Forelimb muscle (tissue), 1 donor: Measurements from ENCODE around the gene TLR8. TPM values are rescaled to one million over a fixed set of nuclear protein-coding genes. Genes with fewer than 3 reads are reported as not detected.
"Not testable (repeated sequence)": the region's sequence is repeated elsewhere in the genome, so short reads cannot be mapped to it uniquely, and the experiment has no call there.

Source experiments
- DNase-seq: peaks from one replicate; pipeline ENCODE4 v3.0.0-alpha.2; 2013; ENCODE audit warnings: low read depth
- polyA plus RNA-seq: library from polyadenylated mRNA; unstranded; fragments of 120-200 nt; gene quantifications from one replicate; pipeline ENCODE4 v1.2.1, GENCODE V29; 2013; ENCODE audit not compliant: insufficient read length

The TLR8 gene
- polyA plus RNA-seq, 1 donor: 0.20 TPM

DNA sequence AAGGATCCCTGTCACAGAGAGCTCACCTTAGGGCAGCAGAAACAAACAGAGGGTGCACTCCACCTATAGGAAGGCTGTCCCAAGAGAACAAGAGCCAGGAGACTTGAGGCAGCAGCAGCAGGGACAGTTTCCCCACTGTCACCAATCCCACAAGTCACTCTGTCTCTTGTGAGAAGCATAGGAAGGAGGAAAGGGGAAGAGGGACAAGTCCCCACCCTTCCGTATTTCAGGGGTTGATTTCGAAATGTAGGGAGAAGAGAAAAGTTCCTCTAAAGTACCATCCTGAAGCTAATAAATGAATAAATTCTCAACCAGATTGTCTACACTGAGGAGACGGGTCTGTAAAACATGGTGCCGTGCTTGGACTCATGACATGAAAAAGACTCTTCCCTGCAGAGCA lies 9.5 kb upstream of the TLR8 start:
- no peak for DNase-seq

DNA sequence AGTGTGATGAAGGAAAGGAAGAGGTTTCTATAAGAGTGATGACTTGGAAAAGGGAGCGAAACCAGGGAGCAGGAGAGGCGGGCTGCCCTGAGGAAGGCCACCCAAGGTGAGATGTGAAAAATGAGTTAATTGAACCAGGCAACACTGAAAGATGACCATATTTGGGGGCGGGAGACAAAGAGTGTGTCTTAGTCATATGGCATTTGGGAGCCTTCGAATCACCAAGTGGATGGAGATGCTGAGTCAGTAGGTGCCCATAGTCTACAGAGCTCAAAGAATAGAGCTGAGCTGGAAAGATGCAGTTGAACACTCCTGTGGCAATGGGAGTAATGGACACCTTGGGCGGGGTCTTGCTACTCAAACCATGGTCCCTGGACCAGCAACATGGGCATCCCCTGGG lies 8.3 kb upstream of the TLR8 start:
- DNase-seq: no peak

DNA sequence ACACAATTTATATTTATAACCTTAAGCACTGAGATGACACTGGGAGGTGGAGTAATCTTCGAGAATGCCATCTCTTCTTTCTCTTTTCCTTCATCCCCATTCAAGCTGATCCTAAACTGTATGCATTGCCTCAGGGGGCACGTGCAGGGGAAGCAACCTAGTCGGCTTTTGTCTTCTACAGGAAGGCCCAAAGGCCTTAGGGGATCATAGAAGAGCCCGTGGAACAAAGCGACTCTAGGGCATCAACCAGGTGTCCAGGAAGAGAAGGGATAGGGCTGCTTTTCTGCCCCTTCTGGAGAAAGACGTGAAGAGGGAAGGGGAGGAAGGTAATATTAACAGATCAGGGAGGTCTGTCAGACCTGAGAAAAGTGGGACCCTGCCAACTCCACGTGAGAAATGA lies 6.9 kb upstream of the TLR8 start:
- no peak for DNase-seq

DNA sequence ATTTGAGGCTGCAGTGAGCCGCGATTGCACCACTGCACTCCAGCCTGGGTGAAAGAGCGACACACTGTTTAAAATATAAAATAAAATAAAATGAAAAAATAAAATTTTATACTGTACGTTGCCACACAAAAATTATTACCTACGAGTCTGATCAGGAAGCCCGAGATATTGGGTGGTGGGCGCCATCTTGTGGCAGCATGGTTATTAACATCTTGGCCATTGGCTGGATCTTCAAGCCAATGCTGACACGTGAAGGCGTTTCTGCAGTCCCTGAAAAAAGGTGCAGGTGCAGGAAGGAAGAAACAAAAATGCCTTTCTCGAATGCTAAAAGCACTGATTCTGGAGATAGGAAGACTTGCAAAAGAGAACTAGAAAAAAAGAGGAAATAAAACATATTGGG lies 4.9 kb upstream of the TLR8 start:
- DNase-seq: no peak

DNA sequence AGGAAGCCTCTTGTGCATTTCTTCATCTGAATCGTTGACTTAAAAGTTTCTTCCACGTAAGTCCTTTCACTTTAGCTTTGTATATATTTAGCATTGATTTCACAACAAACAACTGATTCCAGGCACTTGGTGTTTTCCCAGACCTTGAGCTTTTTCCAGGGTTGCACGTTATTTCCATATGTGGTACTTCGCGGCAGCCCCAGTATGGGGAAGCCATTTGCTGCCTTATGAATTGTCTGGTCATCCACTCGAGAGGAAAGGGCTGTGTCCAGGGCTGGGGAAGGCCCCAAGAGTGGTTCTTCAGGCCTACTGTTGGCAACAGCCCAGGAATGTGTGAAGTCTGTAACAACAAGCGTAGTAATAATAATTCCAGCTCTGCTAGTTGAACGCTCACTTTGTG lies 2.8 kb upstream of the TLR8 start:
- DNase-seq: no peak

DNA sequence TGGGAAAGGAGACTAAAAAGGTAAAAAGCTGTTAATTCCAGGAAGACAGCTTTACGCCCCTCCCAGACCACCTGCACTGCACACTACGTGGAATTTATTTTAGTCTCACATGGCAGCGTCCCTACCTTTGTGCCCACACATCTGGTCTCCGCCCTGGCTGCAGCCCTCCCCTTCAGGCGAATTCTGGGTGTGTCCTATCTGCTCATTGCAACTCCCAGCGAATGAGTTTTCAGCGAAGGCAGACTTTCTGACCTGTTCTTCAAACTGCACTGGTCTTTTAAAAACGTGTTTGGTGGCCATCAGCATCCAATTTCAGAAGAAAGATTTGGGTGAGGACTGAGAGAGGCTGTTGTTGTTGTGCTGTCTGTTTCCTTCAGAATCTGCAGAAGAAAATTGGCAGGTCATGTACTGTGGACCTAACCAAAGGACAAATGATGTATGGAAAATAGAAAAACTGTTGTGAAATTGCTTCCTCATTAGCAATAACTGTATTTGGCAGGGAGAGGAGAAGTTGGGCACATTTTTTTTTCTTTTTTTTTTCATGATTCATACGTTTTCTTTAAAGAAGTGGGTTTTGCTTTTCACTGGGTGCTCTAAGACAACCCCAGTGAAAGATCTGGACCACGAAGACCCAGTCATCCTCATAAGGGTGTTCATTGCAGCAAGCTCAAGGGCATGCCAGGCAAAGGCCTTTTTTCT lies 4.2 kb downstream of the TLR8 start:
- DNase-seq: no peak

DNA sequence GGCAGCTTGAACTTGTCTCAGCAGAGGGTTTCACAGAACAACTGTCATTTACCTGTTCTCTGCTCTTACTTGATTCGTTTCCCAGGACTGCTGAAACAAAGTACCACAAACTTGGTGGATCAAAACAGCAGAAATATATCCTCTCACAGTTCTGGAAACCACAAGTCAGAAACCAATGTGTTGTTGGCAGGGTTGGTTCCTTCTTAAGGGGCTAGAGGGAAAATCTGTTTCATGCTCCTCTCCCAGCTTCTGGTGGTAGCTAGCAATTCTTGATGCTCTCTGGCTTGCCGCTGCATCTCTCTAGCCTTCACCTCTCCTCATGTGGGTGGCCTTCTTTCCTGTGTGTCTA lies 4.7 kb downstream of the TLR8 start:
- no peak for DNase-seq

DNA sequence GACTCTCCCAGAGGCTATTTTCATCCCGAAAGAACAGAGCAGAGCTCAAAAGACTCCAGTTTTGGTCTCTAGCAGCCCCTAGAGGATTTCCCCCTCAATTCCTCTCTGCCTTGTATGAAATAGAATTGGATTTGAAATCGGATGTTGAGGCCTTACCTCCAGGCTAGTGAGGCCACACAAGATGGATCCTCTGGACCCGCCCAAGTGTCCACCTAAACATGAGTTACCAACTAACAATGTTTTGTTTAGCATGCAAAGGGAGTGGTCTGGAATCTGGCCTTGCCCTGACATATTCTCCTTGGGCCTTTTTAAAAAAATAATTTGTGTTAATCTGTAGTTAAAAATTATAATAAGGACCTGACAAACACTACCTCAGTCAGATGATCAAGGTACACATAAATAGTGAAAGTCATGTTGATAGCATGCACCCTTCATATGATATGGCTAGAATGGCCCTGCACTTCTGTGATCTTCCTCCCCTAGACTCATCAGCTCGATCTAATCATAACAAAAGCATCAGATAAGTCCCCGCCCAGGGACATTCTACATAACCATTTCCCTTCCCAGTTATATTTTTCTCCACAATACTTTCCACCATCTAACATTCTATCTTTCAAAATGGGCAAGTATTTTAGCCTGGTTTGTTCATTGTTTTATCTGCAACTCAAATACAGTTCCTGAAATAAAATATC lies 6.5 kb downstream of the TLR8 start:
- no peak for DNase-seq

DNA sequence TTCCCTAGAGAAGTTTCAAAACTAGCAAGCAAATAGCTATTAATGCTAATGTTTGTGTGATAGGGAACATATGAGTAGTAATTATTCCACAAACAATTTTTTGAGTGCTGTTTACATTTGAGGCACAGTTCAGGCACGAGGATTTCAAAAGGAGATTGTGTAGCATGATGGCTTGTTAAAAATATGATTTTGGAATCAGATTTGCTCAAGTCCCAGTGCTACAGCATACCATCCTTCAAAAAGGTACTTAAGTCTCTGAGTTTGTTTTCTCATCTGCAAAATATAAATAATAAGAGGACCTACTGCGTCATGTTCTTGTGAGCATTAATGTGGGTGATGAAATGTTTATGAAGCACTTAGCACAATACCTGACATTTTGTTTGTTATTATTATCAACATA lies 11.3 kb downstream of the TLR8 start:
- no peak for DNase-seq

DNA sequence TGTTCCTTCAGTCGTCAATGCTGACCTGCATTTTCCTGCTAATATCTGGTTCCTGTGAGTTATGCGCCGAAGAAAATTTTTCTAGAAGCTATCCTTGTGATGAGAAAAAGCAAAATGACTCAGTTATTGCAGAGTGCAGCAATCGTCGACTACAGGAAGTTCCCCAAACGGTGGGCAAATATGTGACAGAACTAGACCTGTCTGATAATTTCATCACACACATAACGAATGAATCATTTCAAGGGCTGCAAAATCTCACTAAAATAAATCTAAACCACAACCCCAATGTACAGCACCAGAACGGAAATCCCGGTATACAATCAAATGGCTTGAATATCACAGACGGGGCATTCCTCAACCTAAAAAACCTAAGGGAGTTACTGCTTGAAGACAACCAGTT lies 12.6 kb downstream of the TLR8 start:
- no peak for DNase-seq

DNA sequence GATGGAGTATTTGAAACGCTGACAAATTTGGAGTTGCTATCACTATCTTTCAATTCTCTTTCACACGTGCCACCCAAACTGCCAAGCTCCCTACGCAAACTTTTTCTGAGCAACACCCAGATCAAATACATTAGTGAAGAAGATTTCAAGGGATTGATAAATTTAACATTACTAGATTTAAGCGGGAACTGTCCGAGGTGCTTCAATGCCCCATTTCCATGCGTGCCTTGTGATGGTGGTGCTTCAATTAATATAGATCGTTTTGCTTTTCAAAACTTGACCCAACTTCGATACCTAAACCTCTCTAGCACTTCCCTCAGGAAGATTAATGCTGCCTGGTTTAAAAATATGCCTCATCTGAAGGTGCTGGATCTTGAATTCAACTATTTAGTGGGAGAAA lies 13.2 kb downstream of the TLR8 start:
- no peak for DNase-seq

DNA sequence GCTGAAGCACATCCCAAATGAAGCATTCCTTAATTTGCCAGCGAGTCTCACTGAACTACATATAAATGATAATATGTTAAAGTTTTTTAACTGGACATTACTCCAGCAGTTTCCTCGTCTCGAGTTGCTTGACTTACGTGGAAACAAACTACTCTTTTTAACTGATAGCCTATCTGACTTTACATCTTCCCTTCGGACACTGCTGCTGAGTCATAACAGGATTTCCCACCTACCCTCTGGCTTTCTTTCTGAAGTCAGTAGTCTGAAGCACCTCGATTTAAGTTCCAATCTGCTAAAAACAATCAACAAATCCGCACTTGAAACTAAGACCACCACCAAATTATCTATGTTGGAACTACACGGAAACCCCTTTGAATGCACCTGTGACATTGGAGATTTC lies 14.6 kb downstream of the TLR8 start:
- no peak for DNase-seq

DNA sequence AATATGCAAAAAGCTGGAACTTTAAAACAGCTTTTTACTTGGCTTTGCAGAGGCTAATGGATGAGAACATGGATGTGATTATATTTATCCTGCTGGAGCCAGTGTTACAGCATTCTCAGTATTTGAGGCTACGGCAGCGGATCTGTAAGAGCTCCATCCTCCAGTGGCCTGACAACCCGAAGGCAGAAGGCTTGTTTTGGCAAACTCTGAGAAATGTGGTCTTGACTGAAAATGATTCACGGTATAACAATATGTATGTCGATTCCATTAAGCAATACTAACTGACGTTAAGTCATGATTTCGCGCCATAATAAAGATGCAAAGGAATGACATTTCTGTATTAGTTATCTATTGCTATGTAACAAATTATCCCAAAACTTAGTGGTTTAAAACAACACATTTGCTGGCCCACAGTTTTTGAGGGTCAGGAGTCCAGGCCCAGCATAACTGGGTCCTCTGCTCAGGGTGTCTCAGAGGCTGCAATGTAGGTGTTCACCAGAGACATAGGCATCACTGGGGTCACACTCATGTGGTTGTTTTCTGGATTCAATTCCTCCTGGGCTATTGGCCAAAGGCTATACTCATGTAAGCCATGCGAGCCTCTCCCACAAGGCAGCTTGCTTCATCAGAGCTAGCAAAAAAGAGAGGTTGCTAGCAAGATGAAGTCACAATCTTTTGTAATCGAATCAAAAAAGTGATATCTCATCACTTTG lies 15.6 kb downstream of the TLR8 start:
- no peak for DNase-seq

DNA sequence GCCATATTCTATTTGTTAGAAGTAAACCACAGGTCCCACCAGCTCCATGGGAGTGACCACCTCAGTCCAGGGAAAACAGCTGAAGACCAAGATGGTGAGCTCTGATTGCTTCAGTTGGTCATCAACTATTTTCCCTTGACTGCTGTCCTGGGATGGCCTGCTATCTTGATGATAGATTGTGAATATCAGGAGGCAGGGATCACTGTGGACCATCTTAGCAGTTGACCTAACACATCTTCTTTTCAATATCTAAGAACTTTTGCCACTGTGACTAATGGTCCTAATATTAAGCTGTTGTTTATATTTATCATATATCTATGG lies 16.1 kb downstream of the TLR8 start:
- no peak for DNase-seq

DNA sequence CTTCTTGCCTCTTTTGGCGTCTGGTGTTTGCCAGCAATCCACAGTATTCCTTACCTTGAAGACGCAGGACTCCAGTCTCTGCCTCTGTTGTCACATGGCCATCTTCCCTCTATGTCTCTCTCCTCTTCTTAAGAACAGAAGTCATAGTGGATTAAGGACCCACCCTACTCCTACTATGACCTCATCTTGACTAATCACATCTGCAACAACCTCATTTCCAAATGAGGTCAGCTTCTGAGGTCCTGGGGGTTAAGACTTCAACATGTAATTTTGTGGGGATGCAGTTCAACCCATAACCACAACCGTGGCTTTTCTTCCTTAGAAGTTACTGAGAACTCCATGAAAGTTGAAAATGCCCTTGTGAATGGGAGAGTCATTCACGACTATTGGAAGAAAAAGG lies 23.3 kb downstream of the TLR8 start:
- DNase-seq: no peak

DNA sequence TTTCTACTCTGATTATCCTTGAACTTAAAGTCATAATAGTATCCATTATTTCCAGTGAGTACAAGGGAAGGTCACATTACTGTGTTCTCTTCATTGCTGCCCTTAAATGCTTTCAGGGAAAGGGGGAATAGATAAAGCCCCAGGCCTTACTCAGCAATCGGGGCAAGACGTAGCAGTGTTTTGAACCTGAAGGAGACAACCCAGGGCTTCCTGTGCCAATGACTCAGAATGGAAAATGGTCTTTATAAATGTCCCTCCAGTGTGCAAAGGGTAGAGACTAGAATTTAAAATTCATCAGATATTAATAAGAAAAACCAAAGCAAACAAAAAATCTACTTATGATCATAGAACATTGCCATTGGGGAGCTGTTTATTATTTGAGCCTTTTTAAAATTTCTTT lies 23.7 kb downstream of the TLR8 start:
- no peak for DNase-seq

DNA sequence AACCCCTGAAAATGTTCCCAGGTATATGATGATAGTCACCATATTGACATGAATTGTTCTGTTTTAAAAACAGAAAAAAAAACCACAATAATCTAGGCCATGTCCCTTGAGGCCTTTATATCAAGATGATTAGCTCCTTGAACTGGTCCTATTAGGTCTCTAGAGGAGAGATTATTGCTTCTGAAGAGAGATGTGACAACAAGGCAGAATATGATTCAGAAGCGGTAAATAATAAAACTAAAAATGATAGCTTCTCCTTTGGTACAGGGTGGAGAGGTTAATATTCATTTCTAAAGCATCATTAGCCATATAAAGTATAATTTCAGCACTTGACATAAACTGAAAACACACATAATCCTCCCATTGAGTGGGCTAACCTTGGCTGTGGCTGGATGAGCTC lies 25.8 kb downstream of the TLR8 start:
- no peak for DNase-seq

DNA sequence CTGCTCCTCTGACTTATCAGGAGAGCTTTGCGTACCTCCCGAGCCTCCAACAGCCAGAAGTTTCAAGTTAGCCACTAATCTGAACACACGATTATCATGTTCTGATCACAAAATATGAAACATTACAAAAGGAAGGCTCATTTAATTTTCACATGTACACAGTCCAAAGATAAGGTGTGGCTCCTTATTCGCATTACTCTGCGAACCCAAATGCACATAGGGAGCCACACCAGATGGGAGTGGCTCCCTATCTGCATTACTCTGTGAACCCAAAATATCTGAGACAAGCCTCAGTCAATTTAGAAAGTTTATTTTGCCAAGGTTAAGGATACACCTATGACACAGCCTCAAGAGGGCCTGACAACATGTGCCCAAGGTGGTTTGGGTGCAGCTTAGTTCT lies 28.4 kb downstream of the TLR8 start:
- no peak for DNase-seq

DNA sequence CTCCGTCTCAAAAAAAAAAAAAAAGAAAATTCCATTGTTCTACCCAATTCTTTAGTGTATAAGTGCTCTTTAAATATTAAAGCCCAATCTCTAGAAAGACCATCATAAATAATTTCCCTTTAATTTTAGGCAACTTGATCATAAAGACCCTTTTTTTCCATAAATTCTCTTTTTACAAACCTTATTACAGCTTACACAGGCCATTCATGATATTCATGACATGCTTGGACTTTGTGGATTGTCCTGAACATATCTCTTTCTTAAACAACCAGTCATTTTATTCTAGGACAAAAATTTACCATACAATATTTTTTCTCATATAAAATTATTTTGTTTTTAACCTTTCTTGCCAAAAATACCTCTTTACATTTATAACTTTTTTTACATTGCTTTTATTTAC lies 30.5 kb downstream of the TLR8 start:
- no peak for DNase-seq

DNA sequence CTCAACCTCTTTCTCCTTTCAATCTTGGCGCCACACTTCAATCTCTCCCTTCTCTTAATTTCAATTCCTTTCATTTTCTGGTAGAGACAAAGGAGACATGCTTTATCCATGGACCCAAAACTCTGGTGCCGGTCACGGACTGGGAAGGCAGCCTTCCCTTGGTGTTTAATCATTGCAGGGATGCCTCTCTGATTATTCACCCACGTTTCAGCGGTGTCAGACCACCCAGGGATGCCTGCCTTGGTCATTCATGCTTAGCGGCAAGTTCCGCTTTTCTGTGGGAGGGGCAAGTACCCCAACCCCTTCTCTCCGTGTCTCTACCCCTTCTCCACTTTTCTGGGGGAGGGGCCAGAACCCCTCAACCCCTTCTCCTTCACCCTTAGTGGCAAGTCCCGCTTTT lies 34.1 kb downstream of the TLR8 start:
- not testable (repeated sequence) for DNase-seq

DNA sequence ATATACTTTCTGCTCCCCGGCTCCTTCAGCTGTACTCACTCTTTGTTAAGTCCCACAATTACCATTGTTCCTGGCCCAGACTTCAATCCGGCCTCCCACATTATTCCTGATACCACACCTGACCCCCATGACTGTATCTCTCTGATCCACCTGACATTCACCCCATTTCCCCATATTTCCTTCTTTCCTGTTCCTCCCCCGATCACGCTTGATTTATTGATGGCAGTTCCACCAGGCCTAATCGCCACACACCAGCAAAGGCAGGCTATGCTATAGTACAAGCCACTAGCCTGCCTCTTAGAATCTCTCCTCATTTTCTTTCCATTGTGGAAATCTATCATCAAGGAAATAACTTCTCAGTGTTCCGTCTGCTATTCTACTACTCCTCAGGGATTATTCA lies 37.2 kb downstream of the TLR8 start:
- DNase-seq: not testable (repeated sequence)

DNA sequence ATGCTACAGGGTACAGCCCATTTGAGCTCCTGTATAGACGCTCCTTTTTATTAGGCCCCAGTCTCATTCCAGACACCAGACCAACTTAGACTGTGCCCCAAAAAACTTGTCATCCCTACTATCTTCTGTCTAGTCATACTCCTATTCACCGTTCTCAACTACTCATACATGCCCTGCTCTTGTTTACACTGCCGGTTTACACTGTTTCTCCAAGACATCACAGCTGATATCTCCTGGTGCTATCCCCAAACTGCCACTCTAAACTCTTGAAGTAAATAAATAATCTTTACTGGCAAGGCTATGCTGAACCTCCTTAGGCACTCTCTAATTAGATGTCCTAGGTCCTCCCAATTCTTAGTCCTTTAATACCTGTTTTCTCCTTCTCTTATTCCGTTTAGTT lies 38.0 kb downstream of the TLR8 start:
- not testable (repeated sequence) for DNase-seq

DNA sequence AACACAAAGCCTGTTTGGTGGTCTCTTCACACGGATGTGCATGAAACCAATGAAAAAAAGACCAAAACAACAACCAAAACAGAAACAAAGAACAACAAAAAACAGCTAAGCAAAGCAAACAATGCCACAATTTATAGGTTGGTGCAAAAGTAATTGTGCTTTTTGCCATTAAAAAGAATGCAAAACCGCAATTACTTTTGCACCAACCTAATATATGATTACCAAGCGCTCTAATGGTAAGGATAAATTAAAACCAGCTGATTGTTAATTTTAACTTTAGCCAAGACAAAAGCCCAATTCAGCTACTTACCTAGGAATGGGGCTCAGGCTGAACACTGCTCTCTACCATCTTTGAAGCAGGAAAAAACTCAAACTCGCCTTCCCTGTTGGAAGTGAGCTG lies 39.1 kb downstream of the TLR8 start:
- DNase-seq: no peak

DNA sequence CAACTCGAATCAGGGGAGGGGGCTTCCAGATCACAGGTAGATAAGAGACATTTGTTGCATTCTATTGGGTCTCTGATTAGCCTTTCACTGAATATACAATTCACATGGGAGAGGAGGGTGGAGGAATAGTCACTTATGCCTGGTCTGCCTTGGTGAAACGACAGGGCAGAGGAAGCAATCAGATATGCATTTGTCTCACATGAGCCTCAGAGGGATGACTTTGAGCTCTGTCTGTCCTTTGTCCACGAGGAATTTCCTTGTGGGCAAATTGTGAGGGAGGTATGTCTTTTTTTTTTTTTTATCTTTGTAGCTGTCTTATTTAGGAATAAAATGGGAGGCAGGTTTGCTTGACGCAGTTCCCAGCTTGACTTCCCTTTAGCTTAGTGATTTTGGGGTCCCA lies 40.0 kb downstream of the TLR8 start:
- DNase-seq: no peak
